ENCODE results near the gene LYST. TPM values are rescaled to one million over a fixed set of nuclear protein-coding genes. Genes with fewer than 3 reads are reported as not detected.

LYST gene
- total RNA-seq, 2 experiments from 2014 or later, result 19.0 to 21.1 TPM

DNA sequence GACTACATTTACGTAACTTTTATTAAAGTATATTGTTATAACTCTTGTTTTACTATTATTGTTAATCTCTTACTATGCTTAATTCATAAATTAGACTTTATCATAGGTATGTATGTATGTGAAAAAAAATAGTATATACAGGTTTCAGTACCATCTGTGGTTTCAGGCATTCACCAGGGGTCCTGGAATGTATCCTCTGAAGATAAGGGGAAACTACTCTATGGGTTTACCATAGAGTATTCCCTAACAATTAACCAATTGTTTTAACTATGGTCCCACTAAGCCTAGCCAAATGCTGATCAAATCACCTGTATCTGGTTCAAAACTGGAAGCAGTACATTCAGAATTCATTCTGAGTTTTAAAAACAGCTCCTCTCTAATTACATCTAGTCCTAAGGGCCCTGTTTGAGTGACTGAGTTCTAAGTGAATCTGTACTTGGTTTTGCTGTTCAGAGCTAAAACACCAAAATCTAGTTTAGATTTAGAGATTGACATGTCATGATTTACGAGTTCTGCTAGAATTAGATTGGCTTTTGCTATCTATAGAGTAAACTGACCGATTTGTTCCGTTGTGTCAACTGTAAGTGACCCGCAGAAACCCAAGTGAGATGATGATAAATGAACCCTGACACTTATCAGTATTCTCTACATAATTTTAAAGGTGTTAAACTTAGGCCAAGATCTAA is 123.6 kb downstream of the LYST start:
- DNase-seq, result no peak
- peaks cover 37% of the 10 kb centered on the region for H3K36me3 Mint-ChIP-seq (ENCODE audit: low read depth)
- no peaks in the 10 kb centered on the region for H3K9me3 Mint-ChIP-seq
- no peaks in the 10 kb centered on the region for H3K4me1 Mint-ChIP-seq (ENCODE audit: low read depth)
- H3K4me3 Mint-ChIP-seq, result no peak overlapping the region
- intact Hi-C loops (cut with micrococcal nuclease), result no loop called here
- CTCF ChIA-PET, result no interaction called here
- H3K27ac Mint-ChIP-seq, result no peak overlapping the region
- H3K27me3 Mint-ChIP-seq (ENCODE audit: low read depth), result no peaks in the 10 kb centered on the region

GRCh38 chr1:235741294-235741693 is 125.4 kb downstream of the LYST start:
- H3K27me3 Mint-ChIP-seq (ENCODE audit: low read depth), result no peaks in the 10 kb centered on the region
- H3K9me3 Mint-ChIP-seq, result no peaks in the 10 kb centered on the region
- H3K27ac Mint-ChIP-seq, result no peak overlapping the region
- no peaks in the 10 kb centered on the region for H3K4me1 Mint-ChIP-seq (ENCODE audit: low read depth)
- DNase-seq, result no peak
- CTCF ChIA-PET, result interaction anchor here (0.8 to 1.3 kb wide), 2 partner anchors 101 to 140 kb away, joined by 3 read pairs; no protein-coding TSS in a partner anchor
- H3K4me3 Mint-ChIP-seq, result no peak overlapping the region
- H3K36me3 Mint-ChIP-seq (ENCODE audit: low read depth), result peaks cover 35% of the 10 kb centered on the region
- intact Hi-C loops (cut with micrococcal nuclease), result no loop called here

GRCh38 chr1:235739631-235740030 is 127.1 kb downstream of the LYST start:
- H3K27ac Mint-ChIP-seq, result no peak overlapping the region
- H3K27me3 Mint-ChIP-seq (ENCODE audit: low read depth), result no peaks in the 10 kb centered on the region
- no peak for DNase-seq
- intact Hi-C loops (cut with micrococcal nuclease), result loop anchor here (5.0 kb wide), 1 partner anchor 43 kb away; no protein-coding TSS in a partner anchor
- CTCF ChIA-PET, result interaction anchor here (0.6 to 0.7 kb wide), 2 partner anchors 826 to 1226 kb away, joined by 3 to 4 read pairs; no protein-coding TSS in a partner anchor
- no peak overlapping the region for H3K4me3 Mint-ChIP-seq
- H3K9me3 Mint-ChIP-seq, result no peaks in the 10 kb centered on the region
- peaks cover 2% of the 10 kb centered on the region for H3K4me1 Mint-ChIP-seq (ENCODE audit: low read depth)
- peaks cover 28% of the 10 kb centered on the region for H3K36me3 Mint-ChIP-seq (ENCODE audit: low read depth)

DNA sequence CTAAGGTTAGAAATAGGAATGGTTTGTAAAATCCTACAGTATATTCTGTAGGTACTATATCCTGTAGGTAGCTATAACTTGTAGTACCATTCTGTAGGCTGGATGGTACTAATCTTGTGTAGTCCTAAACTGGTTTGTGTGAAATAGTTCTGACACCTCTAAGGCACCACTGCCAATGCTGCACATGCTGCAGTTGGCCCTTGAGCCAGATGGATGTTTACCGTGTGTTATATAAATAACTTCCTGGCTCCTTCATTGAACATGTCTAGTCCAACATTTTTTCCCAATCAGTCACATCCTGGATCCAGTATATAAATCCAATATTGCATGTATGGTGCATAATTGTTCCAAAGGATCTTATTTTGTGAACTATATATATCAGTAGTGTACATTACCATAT is 127.6 kb downstream of the LYST start:
- H3K27ac Mint-ChIP-seq, result no peak overlapping the region
- H3K36me3 Mint-ChIP-seq (ENCODE audit: low read depth), result peaks cover 24% of the 10 kb centered on the region
- no peaks in the 10 kb centered on the region for H3K9me3 Mint-ChIP-seq
- DNase-seq, result no peak
- no peak overlapping the region for H3K4me3 Mint-ChIP-seq
- intact Hi-C loops (cut with micrococcal nuclease), result loop anchor here (5.0 kb wide), 1 partner anchor 43 kb away; no protein-coding TSS in a partner anchor
- CTCF ChIA-PET, result interaction anchor here (0.6 to 0.7 kb wide), 2 partner anchors 826 to 1225 kb away, joined by 3 to 4 read pairs; no protein-coding TSS in a partner anchor
- no peaks in the 10 kb centered on the region for H3K27me3 Mint-ChIP-seq (ENCODE audit: low read depth)
- H3K4me1 Mint-ChIP-seq (ENCODE audit: low read depth), result peaks cover 2% of the 10 kb centered on the region

DNA sequence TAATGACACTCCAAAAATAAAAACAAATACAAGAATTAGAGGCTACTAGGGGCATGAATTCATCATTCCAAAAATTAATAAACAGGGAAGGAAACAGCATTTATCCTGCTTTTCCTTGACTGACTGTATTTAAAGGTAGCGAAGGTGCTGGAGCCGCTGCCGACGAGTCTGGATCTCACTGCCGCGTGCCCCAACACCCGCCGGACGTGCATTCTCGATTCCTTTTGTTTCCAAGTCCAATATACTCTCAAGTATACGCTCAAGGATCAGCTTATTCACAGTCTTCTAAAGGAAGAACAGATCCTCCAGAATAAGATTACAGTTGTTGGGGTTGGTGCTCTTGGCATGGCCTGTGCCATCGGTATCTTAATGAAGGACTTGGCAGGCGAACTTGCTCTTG is 129.0 kb downstream of the LYST start:
- intact Hi-C loops (cut with micrococcal nuclease), result loop anchor here (5.0 kb wide), 1 partner anchor 45 kb away; no protein-coding TSS in a partner anchor
- H3K36me3 Mint-ChIP-seq (ENCODE audit: low read depth), result peaks cover 20% of the 10 kb centered on the region
- CTCF ChIA-PET, result no interaction called here
- H3K27me3 Mint-ChIP-seq (ENCODE audit: low read depth), result no peaks in the 10 kb centered on the region
- no peak for DNase-seq
- H3K9me3 Mint-ChIP-seq, result no peaks in the 10 kb centered on the region
- peaks cover 2% of the 10 kb centered on the region for H3K4me1 Mint-ChIP-seq (ENCODE audit: low read depth)
- H3K4me3 Mint-ChIP-seq, result no peak overlapping the region
- H3K27ac Mint-ChIP-seq, result no peak overlapping the region

GRCh38 chr1:235736263-235736662 is 130.4 kb downstream of the LYST start:
- DNase-seq, result no peak
- Mint-ChIP-seq H3K36me3 (ENCODE audit: low read depth) (peaks cover 13% of the 10 kb centered on the region), H3K4me3 (no peak overlapping the region), H3K27me3 (ENCODE audit: low read depth) (no peaks in the 10 kb centered on the region), H3K27ac (no peak overlapping the region), H3K4me1 (ENCODE audit: low read depth) (peaks cover 2% of the 10 kb centered on the region), H3K9me3 (no peaks in the 10 kb centered on the region)
- CTCF ChIA-PET, result interaction anchor here (0.6 to 1.1 kb wide), 2 partner anchors 143 to 236 kb away, joined by 4 read pairs; no protein-coding TSS in a partner anchor
- intact Hi-C loops (cut with micrococcal nuclease), result loop anchor here (5.0 kb wide), 1 partner anchor 46 kb away; no protein-coding TSS in a partner anchor

- intact Hi-C loops (cut with micrococcal nuclease), result loop anchor here (5.0 kb wide), 1 partner anchor 47 kb away; no protein-coding TSS in a partner anchor
- no peak for DNase-seq
These were observed 131.1 kb downstream of the LYST start for GRCh38 chr1:235735621-235736020.

DNA sequence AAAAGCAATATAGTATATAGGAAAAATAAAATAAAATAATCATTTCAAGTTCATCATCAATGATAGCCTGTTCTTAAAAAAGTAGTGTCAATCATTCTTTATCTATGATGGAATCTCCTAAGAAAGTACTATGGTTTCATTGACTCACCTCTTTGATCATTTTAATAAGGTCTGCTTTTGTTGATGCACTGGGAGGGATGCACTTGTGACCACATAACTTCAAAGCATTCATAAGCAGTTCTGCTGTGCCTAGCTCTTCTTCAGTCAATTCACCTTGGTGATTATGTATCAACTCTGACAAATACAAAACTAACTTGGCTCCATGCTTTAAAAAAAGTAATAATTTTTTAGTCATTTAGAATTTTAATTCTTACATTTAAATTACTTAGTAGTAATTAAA is 132.4 kb downstream of the LYST start:
- no peak for DNase-seq
- H3K4me1 Mint-ChIP-seq (ENCODE audit: low read depth), result peaks cover 2% of the 10 kb centered on the region
- peaks cover 5% of the 10 kb centered on the region for H3K36me3 Mint-ChIP-seq (ENCODE audit: low read depth)
- CTCF ChIA-PET, result no interaction called here
- H3K27ac Mint-ChIP-seq, result no peak overlapping the region
- no peak overlapping the region for H3K4me3 Mint-ChIP-seq
- H3K27me3 Mint-ChIP-seq (ENCODE audit: low read depth), result no peaks in the 10 kb centered on the region
- intact Hi-C loops (cut with micrococcal nuclease), result no loop called here
- no peaks in the 10 kb centered on the region for H3K9me3 Mint-ChIP-seq

More at GRCh38 chr1:235735621-235736020, 131.1 kb downstream of the LYST start:
- Mint-ChIP-seq H3K27ac (no peak overlapping the region), H3K36me3 (ENCODE audit: low read depth) (peaks cover 13% of the 10 kb centered on the region), H3K4me1 (ENCODE audit: low read depth) (peaks cover 2% of the 10 kb centered on the region), H3K9me3 (no peaks in the 10 kb centered on the region), H3K4me3 (no peak overlapping the region), H3K27me3 (ENCODE audit: low read depth) (no peaks in the 10 kb centered on the region)
- CTCF ChIA-PET, result no interaction called here

GRCh38 chr1:235730007-235730406 is 136.7 kb downstream of the LYST start:
- intact Hi-C loops (cut with micrococcal nuclease), result no loop called here
- H3K4me1 Mint-ChIP-seq (ENCODE audit: low read depth), result no peaks in the 10 kb centered on the region
- CTCF ChIA-PET, result interaction anchor here (1.0 to 1.4 kb wide), 3 partner anchors 53 to 174 kb away, joined by 3 to 5 read pairs (median 4); no protein-coding TSS in a partner anchor
- no peaks in the 10 kb centered on the region for H3K9me3 Mint-ChIP-seq
- no peak overlapping the region for H3K27ac Mint-ChIP-seq
- no peak for DNase-seq
- no peaks in the 10 kb centered on the region for H3K36me3 Mint-ChIP-seq (ENCODE audit: low read depth)
- no peak overlapping the region for H3K4me3 Mint-ChIP-seq
- no peaks in the 10 kb centered on the region for H3K27me3 Mint-ChIP-seq (ENCODE audit: low read depth)

DNA sequence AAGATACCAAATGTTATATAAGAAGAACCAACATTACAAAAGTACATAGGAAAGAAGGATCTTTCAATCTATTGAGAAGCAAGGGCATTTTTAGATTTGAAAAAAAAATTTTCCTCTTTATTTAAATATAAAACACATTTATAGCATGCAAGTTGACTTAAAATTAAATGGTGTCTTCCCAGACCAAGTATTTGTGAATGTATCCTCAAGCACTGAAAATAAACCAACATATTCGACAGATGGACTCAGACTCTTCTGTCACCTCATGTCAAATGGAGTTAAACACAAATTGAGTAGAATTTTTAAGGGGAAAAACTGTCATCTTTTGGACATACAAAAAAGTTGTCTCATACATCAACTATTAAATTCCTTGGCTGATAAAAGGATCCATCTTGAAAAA is 140.1 kb downstream of the LYST start:
- CTCF ChIA-PET, result no interaction called here
- no peak overlapping the region for H3K4me3 Mint-ChIP-seq

GRCh38 chr1:235725434-235725833 is 141.3 kb downstream of the LYST start:
- CTCF ChIA-PET, result interaction anchor here (0.9 kb wide), 1 partner anchor 57 kb away, joined by 3 read pairs; no protein-coding TSS in a partner anchor
- no peaks in the 10 kb centered on the region for H3K27me3 Mint-ChIP-seq (ENCODE audit: low read depth)
- no peaks in the 10 kb centered on the region for H3K4me1 Mint-ChIP-seq (ENCODE audit: low read depth)
- no peak overlapping the region for H3K27ac Mint-ChIP-seq
- H3K4me3 Mint-ChIP-seq, result no peak overlapping the region
- peaks cover 7% of the 10 kb centered on the region for H3K36me3 Mint-ChIP-seq (ENCODE audit: low read depth)
- H3K9me3 Mint-ChIP-seq, result no peaks in the 10 kb centered on the region
- intact Hi-C loops (cut with micrococcal nuclease), result no loop called here
- no peak for DNase-seq

More for the DNA sequence above, 140.1 kb downstream of the LYST start:
- DNase-seq, result no peak
- H3K36me3 Mint-ChIP-seq (ENCODE audit: low read depth), result peaks cover 3% of the 10 kb centered on the region
- no peak overlapping the region for H3K27ac Mint-ChIP-seq
- H3K27me3 Mint-ChIP-seq (ENCODE audit: low read depth), result no peaks in the 10 kb centered on the region
- intact Hi-C loops (cut with micrococcal nuclease), result no loop called here
- no peaks in the 10 kb centered on the region for H3K4me1 Mint-ChIP-seq (ENCODE audit: low read depth)
- H3K9me3 Mint-ChIP-seq, result no peaks in the 10 kb centered on the region

DNA sequence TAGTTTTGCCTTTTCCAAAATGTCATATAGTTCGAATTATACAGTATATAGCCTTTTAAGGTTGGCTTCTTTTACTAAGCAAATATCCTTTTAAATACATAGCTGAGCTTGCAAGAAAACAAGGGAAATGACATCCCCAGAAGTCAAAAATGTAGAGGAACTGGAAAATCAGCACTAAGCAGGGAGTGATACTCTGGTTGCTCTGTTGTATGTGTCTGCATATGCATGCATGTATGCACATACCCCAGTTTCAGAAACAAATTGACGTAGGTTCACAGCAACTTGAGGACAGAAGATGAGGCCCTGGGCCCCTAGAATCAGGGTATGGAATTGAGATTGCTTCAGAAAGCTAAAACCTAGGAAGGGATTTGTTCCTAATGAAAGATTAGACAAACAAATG is 142.0 kb downstream of the LYST start:
- CTCF ChIA-PET, result interaction anchor here (0.9 kb wide), 1 partner anchor 58 kb away, joined by 3 read pairs; no protein-coding TSS in a partner anchor
- Mint-ChIP-seq H3K4me3 (no peak overlapping the region), H3K36me3 (ENCODE audit: low read depth) (peaks cover 9% of the 10 kb centered on the region), H3K9me3 (no peaks in the 10 kb centered on the region), H3K4me1 (ENCODE audit: low read depth) (no peaks in the 10 kb centered on the region), H3K27ac (no peak overlapping the region), H3K27me3 (ENCODE audit: low read depth) (no peaks in the 10 kb centered on the region)
- DNase-seq, result no peak
- intact Hi-C loops (cut with micrococcal nuclease), result no loop called here

DNA sequence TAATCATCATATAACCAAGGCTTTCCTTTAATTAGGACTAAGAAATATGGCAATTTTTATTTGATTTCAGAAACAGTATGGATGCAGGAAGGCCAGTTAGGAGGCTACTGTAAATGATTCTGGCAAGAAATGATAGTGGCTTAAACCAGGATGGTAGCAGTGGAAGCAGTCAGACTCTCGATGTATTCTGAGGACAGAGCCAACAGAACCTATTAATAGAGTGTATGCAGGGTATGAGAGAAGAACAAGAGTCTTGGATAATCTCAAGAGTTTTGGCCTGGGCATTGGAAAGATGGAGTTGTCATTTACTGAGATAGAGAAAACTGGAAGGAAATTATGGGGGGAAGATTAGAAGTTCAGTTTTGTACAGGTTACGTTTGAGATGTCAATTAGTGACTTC is 143.8 kb downstream of the LYST start:
- H3K27me3 Mint-ChIP-seq (ENCODE audit: low read depth), result no peaks in the 10 kb centered on the region
- CTCF ChIA-PET, result no interaction called here
- H3K36me3 Mint-ChIP-seq (ENCODE audit: low read depth), result peaks cover 12% of the 10 kb centered on the region
- DNase-seq, result no peak
- H3K4me3 Mint-ChIP-seq, result no peak overlapping the region
- intact Hi-C loops (cut with micrococcal nuclease), result no loop called here
- no peak overlapping the region for H3K27ac Mint-ChIP-seq
- no peaks in the 10 kb centered on the region for H3K9me3 Mint-ChIP-seq
- no peaks in the 10 kb centered on the region for H3K4me1 Mint-ChIP-seq (ENCODE audit: low read depth)

All from activated naive CD4-positive, alpha-beta T cell treated with anti-CD3 and anti-CD28 coated beads for 36 hours (primary cell).